Left ventricle myocardium inferior (tissue), 1 donor: ENCODE results near the gene ESX1. TPM values are rescaled to one million over a fixed set of nuclear protein-coding genes. Genes with fewer than 3 reads are reported as not detected.

Source experiments
- DNase-seq: peaks from one replicate; pipeline ENCODE4 v3.0.0-alpha.2; 2020
- H3K27ac ChIP-seq: fragments of 200-600 bp; replicated peaks from 2 replicates; pipeline ENCODE4 v1.8.0; 2021
- H3K27me3 ChIP-seq: fragments of 200-600 bp; 2 replicates; pipeline ENCODE4 v1.8.0; 2021; ENCODE audit warnings: low read depth
- H3K36me3 ChIP-seq: fragments of 200-600 bp; 2 replicates; pipeline ENCODE4 v1.8.0; 2021
- H3K4me1 ChIP-seq: fragments of 200-600 bp; 2 replicates; pipeline ENCODE4 v1.8.0; 2021
- H3K4me3 ChIP-seq: fragments of 200-600 bp; 2 replicates; pipeline ENCODE4 v1.8.0; 2021; ENCODE audit warnings: mild to moderate bottlenecking, moderate library complexity
- H3K9me3 ChIP-seq: fragments of 200-600 bp; replicated peaks from 2 replicates; pipeline ENCODE4 v1.8.0; 2021
- CTCF ChIP-seq: fragments of 200-600 bp; IDR thresholded peaks from 2 replicates; pipeline ENCODE4 v1.8.0; 2021; ENCODE audit warnings: antibody characterized with exemption, mild to moderate bottlenecking, borderline replicate concordance
- intact Hi-C: fragments of 100-400 bp; cut with micrococcal nuclease; formaldehyde crosslinking; loops from one replicate; pipeline ENCODE4 v1.11.0; 2022
- total RNA-seq: library from RNA; stranded (reverse); fragmentation: NEBNext Ultra II Directional; extraction: Animal tissue kit (Norgen Biotek cat#: 25700); gene quantifications from one replicate; pipeline ENCODE4 v1.2.1, GENCODE V29; 2021
- donor health status: DM: no; HTN: yes; CAD: no; lungs with severe emphysema.

Gene ESX1
- total RNA-seq, 1 donor from 2014 or later, result not detected

DNA sequence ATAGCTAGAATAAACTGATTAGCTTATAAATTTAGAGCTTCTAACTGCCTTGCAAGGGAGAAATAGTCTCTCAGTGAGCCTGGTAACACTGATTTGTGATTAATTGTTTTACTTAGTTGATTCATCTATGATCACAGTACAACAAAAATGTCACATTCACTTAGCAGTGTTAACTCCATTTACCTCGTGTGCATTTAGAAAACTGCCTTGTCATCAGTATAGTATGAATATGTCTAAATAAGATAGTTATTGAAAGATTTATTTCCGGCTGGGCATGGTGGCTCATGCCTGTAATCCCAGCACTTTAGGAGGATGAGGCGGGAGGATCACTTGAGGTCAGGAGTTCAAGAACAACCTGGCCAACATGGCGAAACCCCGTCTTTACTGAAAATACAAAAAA lies 49.2 kb downstream of the ESX1 start:
- no peak for TF ChIP-seq CTCF
- H3K9me3 ChIP-seq, result no peaks in the 10 kb centered on the region
- intact Hi-C loops, result no loop called here
- no peaks in the 10 kb centered on the region for H3K27me3 ChIP-seq
- no peak overlapping the region for H3K27ac ChIP-seq
- DNase-seq, result no peak
- H3K4me1 ChIP-seq, result no peaks in the 10 kb centered on the region
- H3K4me3 ChIP-seq, result no peak overlapping the region
- H3K36me3 ChIP-seq, result no peaks in the 10 kb centered on the region

Other genes starting within 250 kb of the ESX1 start
- not detected for gene H2BW1, start 241.2 kb downstream of the ESX1 start, total RNA-seq
- gene H2BW2, start 215.0 kb downstream of the ESX1 start, total RNA-seq, result not detected
- 0.27 TPM for gene TMSB15C, start 178.7 kb downstream of the ESX1 start, total RNA-seq
- 0.99 TPM for gene ZCCHC18, start 142.4 kb downstream of the ESX1 start, total RNA-seq
- 14.9 TPM for gene SLC25A53, start 97.9 kb downstream of the ESX1 start, total RNA-seq
- gene FAM199X, start 88.5 kb downstream of the ESX1 start, total RNA-seq, result 11.2 TPM